Measurements from ENCODE around the gene PCNX2. TPM values are rescaled to one million over a fixed set of nuclear protein-coding genes. Genes with fewer than 3 reads are reported as not detected.

PCNX2 gene
- polyA plus RNA-seq, 1 donor = 16.1 TPM

DNA sequence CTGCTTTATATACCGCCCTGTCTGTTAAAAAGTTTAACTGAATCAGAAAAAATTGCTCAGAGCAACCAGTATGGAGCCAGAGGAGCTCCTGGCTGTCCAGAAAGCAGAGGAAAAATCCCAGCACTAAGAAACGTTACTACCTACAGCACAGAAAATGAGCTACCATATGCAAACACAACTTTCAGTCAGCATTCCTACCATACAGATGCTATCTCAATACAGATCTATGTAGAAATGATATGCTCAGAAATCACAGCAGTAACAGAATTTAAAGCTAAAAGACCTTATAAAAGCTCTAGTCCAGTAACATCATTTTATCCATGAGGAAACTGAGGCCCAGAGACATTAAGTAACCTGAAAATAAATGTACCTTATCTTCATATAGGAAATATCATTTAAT is 38.7 kb downstream of the PCNX2 start:
- no peak for DNase-seq

GRCh38 chr1:233256191-233256590 is 39.3 kb downstream of the PCNX2 start:
- DNase-seq = no peak

DNA sequence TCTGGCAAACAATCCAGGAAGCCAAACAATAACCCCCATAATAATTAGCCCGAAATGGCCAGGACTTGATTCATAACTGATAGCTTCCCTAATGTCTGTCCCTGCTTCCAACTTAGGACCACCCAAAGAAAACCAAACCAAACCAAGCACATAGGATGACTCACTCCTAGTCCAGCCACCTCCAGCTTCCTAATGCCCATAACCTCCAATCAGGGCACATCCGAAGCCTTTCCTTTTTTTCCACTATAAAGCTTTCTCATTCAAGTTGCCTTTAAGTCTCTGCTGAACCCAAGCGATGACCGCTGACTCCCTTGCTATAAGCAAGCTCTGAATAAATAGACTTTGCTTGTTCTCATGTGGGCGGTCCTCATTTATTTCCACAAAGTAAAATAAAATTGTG is 40.4 kb downstream of the PCNX2 start:
- DNase-seq = no peak

DNA sequence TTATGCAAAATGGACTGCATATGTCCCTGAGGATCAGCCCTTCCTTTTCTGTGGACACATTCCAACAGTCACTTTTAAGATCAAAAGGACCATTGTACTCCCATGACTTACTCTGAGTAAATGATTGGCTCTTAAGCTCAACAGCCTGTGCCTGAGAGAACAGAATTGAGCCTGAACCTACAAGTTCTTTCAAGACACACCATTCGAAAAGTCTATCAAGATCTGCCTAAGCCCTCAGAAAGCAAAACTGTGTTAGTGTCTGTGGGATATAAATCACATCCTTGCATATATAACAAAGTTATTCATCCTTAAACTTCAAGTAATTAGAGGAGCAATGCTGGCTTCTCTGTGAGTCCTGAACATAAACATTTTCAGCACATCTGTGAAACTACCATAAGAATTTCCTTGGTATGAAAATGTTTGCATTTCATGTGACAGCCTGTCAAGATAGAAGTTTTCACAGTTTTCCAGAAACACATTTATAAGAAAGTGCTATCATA is 41.6 kb downstream of the PCNX2 start:
- DNase-seq = peak; percentile 25

DNA sequence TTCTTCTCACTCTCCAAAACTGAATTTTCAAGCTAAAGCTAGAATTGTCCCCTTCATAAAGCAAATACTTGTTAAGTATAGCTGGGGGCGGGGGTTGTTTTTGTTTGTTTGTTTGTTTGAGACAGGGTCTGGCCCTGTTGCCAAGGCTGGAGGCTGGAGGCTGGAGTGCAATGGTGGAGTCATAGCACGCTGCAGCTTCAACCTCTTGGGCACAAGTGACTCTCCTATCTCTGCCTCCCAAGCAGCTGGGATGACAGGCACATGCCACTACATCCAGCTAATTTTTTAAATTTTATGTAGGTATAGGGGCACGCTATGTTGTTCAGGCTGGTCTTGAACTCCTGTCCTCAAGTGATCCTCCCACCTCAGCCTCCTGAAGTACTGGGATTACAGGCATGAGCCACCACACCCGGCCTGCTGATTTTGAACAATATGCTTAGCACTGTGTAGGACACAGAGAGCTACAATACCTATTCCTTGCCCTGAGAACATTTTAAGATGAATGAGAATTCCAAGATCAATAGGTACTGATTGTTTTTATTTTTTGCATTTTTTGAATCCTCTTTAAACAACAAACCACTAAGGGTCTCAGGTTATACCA is 42.2 kb downstream of the PCNX2 start:
- DNase-seq = no peak

- no peak for DNase-seq
These were observed 43.1 kb downstream of the PCNX2 start for GRCh38 chr1:233252441-233252840.

DNA sequence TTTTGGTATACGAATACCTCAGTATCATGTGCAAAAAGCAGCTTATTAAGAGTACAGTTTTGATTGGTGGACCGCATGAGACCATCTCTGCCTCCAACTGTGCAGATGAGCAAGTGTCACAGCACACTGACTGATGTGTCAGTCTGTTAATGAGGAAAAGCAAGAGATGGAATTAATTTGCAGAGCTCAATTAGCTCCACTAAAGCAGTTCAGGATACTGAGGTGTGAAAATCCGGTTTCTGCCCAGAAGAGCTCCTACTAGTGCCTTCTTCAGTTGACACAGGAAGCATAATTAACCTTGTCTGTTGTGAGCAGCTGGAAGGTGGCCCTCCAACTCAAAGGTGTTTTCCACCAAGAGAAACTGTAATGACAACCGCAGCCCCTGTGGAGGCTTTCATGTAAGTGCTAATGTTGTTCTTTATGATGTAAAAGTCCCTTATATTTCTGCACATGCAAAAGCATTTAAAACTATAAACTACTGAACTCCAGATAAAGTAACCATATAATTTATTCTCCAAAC is 44.3 kb downstream of the PCNX2 start:
- no peak for DNase-seq

- no peak for DNase-seq
These were observed 47.5 kb downstream of the PCNX2 start for GRCh38 chr1:233248014-233248413.

DNA sequence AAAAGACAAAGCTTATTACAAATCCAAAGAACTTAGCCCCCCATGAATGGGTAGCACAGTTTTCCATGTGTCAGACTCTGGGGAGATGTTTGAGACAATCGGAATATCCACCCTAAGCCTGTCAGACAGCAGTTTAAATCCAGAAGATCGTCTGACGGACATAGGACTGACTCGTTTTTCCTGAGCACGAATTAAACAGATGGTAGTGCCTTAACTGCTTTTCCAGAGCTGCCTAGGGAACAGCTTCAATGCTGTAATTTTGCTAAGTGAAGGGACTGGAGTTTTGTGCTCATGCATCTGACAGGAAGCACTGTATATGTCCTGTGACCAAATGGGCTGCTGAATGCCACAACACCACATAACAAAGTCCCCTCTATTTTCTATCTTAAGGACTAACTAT is 48.6 kb downstream of the PCNX2 start:
- DNase-seq = no peak

GRCh38 chr1:233245191-233245765 is 50.2 kb downstream of the PCNX2 start:
- no peak for DNase-seq

DNA sequence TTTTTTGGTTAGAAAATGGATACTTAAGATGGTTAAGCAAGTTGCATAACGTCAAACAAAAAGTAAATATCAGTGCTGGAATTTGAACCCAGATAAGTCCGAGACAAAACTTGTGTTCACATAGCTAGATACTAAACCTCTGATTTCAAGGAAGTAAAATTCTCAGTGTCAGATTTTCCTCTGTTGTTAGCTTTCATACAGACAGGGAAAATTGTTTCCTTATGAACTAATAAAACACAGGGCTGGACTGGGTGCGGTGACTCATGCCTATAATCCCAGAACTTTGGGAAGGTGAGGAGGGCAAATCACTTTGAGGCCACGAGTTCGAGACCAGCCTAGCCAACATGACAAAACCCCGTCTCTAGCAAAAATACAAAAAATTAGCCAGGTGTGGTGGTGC is 51.3 kb downstream of the PCNX2 start:
- DNase-seq = no peak

DNA sequence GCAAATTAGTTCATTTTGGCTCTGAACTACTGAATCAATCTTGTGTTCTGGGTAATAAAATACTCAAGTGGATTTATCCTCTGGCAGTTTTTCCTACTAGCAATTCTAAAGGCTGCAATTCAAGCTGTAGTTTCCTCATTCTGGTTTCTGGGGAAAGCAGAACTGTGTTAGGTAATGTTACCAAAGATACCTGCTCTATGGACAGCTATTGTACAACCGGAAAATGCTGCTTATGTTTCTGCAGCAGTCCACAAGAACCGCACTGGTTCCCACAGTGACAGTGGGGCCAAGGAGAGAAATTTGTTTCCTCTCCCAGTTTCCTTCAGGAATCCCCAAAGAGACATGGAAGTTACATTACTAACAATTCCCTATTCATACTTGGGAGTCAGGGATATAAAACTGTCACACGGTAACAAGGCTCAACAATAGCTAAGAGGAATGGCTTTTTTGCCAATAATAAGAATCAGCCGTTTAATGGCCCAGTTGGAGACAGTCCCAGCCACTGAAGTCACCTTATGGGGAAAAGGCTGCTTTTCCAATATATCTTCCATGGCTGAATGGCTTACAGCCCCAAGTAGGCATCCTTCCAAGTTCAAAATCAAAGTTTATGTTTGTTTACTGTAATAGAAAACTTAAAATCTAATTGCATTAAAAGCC is 52.6 kb downstream of the PCNX2 start:
- DNase-seq = peak; percentile 42

GRCh38 chr1:233241759-233242158 is 53.8 kb downstream of the PCNX2 start:
- DNase-seq = no peak

- peak; percentile 66 for DNase-seq
These were observed 54.5 kb downstream of the PCNX2 start for GRCh38 chr1:233240829-233241682.

DNA sequence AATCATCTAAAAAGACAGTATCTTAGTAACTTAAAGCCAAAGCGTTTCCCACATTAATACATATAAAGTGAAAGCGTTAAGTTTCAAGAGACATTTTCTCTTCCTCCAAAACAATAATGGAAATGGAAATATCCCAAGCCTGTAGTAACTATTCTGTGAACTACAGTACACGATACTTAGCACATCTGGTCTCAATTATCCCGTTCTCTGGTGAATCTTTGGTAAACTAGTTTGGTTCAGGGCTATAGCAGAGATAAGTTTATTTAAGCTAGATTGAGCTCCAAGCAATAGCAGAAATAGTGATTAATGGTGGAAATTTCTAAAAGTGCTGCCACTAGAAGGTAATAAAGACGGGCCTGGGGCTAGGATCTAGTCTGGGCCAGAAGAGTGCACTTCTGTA is 55.2 kb downstream of the PCNX2 start:
- DNase-seq = no peak

DNA sequence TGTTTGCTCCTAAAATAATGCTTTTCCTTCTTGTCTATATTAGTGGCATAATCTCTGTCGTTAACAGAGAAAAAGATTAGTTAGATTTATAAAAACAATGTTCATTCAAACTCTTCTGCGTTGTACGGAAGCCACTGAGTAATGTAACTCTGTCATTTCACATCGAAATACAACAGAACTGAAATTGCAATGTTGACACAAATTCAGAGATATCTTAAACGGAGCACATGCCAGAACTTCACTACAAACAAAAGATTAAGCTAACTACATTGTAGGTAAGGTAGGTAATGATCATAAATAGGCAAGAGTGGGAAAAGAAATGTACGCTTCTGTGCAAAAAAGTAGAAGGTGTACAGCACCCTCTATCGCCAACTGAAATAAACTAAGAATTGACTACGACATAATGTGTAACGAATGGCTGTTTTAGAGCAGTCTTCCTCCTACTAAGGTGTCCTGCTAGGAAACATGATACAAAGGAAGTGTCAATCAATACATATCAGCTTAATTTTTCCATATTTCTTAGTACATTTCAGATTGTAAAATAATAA is 56.6 kb downstream of the PCNX2 start:
- peak; percentile 35 for DNase-seq

GRCh38 chr1:233237647-233238046 is 57.9 kb downstream of the PCNX2 start:
- no peak for DNase-seq

DNA sequence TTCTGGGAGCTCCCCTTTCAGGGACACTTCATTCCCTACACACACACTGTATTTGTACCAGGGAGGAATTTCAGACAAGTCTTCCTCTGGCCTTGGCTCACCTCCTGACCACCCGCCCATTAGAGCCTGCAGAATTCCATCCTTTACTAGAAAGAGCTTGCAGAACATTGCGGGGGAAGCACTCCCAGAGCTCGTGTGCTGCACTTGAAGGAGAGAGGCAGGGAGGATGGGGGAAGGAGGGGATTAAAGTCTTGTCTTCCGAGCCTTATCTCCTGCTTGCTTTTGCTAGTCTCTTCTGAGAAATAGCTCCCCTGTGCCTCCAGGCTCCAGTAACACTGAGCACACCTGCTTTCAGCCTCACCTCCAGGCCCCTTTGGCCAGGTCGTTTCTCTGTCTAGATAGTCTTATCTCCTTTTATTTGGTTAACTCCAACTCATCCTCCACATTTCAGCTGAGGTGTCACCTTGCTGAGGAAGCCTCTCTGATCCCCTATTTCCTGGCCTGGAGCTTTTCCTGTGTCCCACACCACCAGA is 62.0 kb downstream of the PCNX2 start:
- DNase-seq = no peak

GRCh38 chr1:233230011-233230410 is 65.5 kb downstream of the PCNX2 start:
- no peak for DNase-seq

GRCh38 chr1:233229288-233229687 is 66.2 kb downstream of the PCNX2 start:
- no peak for DNase-seq

DNA sequence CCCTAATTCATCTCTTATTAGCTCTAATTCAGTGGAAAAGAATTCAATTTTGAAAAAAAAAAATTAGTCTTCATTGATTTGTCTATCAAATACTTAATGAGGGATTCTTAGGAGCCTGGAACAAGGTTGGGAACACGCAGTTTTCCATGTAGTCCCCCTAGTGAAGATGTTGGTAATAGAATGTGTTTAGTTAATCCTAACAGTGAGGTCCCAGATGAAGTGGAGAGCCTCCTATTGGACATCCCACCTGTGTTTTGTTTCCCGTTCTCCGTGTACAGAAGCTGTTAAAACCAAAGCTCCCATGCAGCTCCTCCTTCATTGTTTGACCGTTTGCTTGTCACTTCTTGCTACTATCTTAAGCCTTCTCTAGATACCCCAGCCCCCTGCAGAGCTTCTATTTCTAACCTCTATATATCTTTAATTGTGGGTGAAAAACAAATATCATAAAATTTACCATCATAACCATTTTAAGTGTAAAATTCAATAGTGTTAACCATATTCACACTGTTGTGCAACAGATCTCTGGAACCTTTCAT is 67.5 kb downstream of the PCNX2 start:
- no peak for DNase-seq

GRCh38 chr1:233224311-233224710 is 71.2 kb downstream of the PCNX2 start:
- DNase-seq = no peak
